GM18517 (cell line): Measurements from ENCODE around the gene GOLGA7B.

Source experiments
- ATAC-seq: cut with Tn5 transposase; IDR thresholded peaks from one replicate; pipeline ENCODE4 v1.9.1; 2021; ENCODE audit warnings: mild to moderate bottlenecking, moderate library complexity; ENCODE audit not compliant: unreplicated experiment

Gene GOLGA7B

DNA sequence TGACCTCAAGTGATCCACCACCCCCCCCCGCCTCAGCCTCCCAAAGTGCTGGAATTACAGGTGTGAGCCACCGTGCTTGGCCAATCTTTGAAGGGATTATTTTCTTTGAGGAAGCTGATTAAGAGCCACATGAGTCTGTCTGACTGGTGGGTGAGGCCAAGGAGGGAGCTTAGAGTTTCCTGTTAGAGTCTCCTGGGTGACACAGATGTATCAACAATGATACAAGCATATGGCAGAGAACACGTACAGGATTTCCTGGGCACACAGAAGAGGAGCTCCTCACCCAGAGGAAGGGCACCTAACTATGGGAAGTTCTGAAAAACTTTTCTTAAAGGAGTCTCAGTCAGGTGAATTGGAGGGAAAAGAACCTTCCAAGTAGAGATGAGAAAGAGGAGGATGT, 69.4 kb downstream of the GOLGA7B start:
- no peak for ATAC-seq

GRCh38 chr10:97920865-97921264, 71.2 kb downstream of the GOLGA7B start:
- no peak for ATAC-seq
